Glutamatergic neuron (in vitro differentiated cells): Measurements from ENCODE around the gene CFAP157. TPM values are rescaled to one million over a fixed set of nuclear protein-coding genes. Genes with fewer than 3 reads are reported as not detected.
"Not testable (repeated sequence)": the region's sequence is repeated elsewhere in the genome, so short reads cannot be mapped to it uniquely, and the experiment has no call there.

ENCODE experiments used
- DNase-seq: peaks from one replicate; pipeline ENCODE4 v3.0.0; 2022
- H3K27ac Mint-ChIP-seq: one replicate; pipeline ENCODE4 v1.8.0; 2020; ENCODE audit warnings: mild to moderate bottlenecking, mixed read lengths, inconsistent platforms; ENCODE audit not compliant: unreplicated experiment
- H3K27me3 Mint-ChIP-seq: one replicate; pipeline ENCODE4 v1.8.0; 2020; ENCODE audit warnings: mild to moderate bottlenecking, moderate library complexity, mixed read lengths, inconsistent platforms; ENCODE audit not compliant: unreplicated experiment
- H3K36me3 Mint-ChIP-seq: one replicate; pipeline ENCODE4 v1.8.0; 2020; ENCODE audit warnings: mild to moderate bottlenecking, mixed read lengths, inconsistent platforms; ENCODE audit not compliant: unreplicated experiment
- H3K4me1 Mint-ChIP-seq: one replicate; pipeline ENCODE4 v1.8.0; 2020; ENCODE audit warnings: mild to moderate bottlenecking, low read depth, mixed read lengths, inconsistent platforms; ENCODE audit not compliant: unreplicated experiment
- H3K4me3 Mint-ChIP-seq: one replicate; pipeline ENCODE4 v1.8.0; 2020; ENCODE audit warnings: mild to moderate bottlenecking, mixed read lengths, inconsistent platforms; ENCODE audit not compliant: unreplicated experiment
- H3K9me3 Mint-ChIP-seq: one replicate; pipeline ENCODE4 v1.8.0; 2020; ENCODE audit warnings: mild to moderate bottlenecking, moderate library complexity, mixed read lengths, inconsistent platforms; ENCODE audit not compliant: unreplicated experiment
- CTCF ChIP-seq: fragments of 200-600 bp; sonication (generic); IDR thresholded peaks from one replicate; pipeline ENCODE4 v1.5.0; 2021; ENCODE audit not compliant: partially characterized antibody, unreplicated experiment
- total RNA-seq: library from RNA; stranded (reverse); fragmentation: NEBNext Ultra II Directional; extraction: Animal tissue kit (Norgen Biotek cat#: 25700); gene quantifications from one replicate; pipeline ENCODE4 v1.2.1, GENCODE V29; 2021; ENCODE audit not compliant: unreplicated experiment

Gene CFAP157
- total RNA-seq, 1 donor from 2014 or later = 0.61 TPM

GRCh38 chr9:127753622-127754021 is 46.8 kb downstream of the CFAP157 start:
- peaks cover 5% of the 10 kb centered on the region for H3K4me1 Mint-ChIP-seq
- peak overlapping the region; percentile 86 for H3K27ac Mint-ChIP-seq
- H3K9me3 Mint-ChIP-seq = peaks cover 4% of the 10 kb centered on the region
- H3K4me3 Mint-ChIP-seq = peak overlapping the region; percentile 88
- no peak for DNase-seq
- H3K36me3 Mint-ChIP-seq = peaks cover 5% of the 10 kb centered on the region
- H3K27me3 Mint-ChIP-seq = peaks cover 11% of the 10 kb centered on the region
- no peak for TF ChIP-seq CTCF

GRCh38 chr9:127754099-127755060 is 47.6 kb downstream of the CFAP157 start:
- Mint-ChIP-seq H3K4me1 (peaks cover 5% of the 10 kb centered on the region), H3K27ac (peak overlapping the region; percentile 86), H3K36me3 (peaks cover 5% of the 10 kb centered on the region), H3K9me3 (peaks cover 4% of the 10 kb centered on the region), H3K4me3 (peak overlapping the region; percentile 88), H3K27me3 (peaks cover 11% of the 10 kb centered on the region)
- peak; percentile 89 for DNase-seq
- TF ChIP-seq CTCF = no peak

GRCh38 chr9:127755061-127756060 is 48.6 kb downstream of the CFAP157 start:
- peak overlapping the region; percentile 81 for H3K4me3 Mint-ChIP-seq

GRCh38 chr9:127756233-127756632 is 49.4 kb downstream of the CFAP157 start:
- TF ChIP-seq CTCF = no peak
- Mint-ChIP-seq H3K27ac (no peak overlapping the region), H3K27me3 (peaks cover 10% of the 10 kb centered on the region), H3K9me3 (peaks cover 4% of the 10 kb centered on the region), H3K4me1 (peaks cover 7% of the 10 kb centered on the region), H3K36me3 (no peaks in the 10 kb centered on the region), H3K4me3 (no peak overlapping the region)
- no peak for DNase-seq

More at GRCh38 chr9:127755061-127756060, 48.6 kb downstream of the CFAP157 start:
- no peak for TF ChIP-seq CTCF
- Mint-ChIP-seq H3K27me3 (peaks cover 11% of the 10 kb centered on the region), H3K4me1 (peaks cover 5% of the 10 kb centered on the region), H3K9me3 (peaks cover 4% of the 10 kb centered on the region), H3K27ac (peak overlapping the region; percentile 87), H3K36me3 (peaks cover 5% of the 10 kb centered on the region)
- peak; percentile 92 for DNase-seq

GRCh38 chr9:127756776-127757175 is 50.0 kb downstream of the CFAP157 start:
- H3K9me3 Mint-ChIP-seq, H3K36me3 Mint-ChIP-seq, H3K4me1 Mint-ChIP-seq, H3K27ac Mint-ChIP-seq, H3K27me3 Mint-ChIP-seq, DNase-seq: not testable (repeated sequence)
- peak overlapping the region; percentile 38 for H3K4me3 Mint-ChIP-seq
